ENCODE results near the gene FCAMR. TPM values are rescaled to one million over a fixed set of nuclear protein-coding genes. Genes with fewer than 3 reads are reported as not detected.
"Not testable (repeated sequence)": the region's sequence is repeated elsewhere in the genome, so short reads cannot be mapped to it uniquely, and the experiment has no call there.

Gene FCAMR
- polyA plus RNA-seq, 1 donor, result 5.3 TPM

DNA sequence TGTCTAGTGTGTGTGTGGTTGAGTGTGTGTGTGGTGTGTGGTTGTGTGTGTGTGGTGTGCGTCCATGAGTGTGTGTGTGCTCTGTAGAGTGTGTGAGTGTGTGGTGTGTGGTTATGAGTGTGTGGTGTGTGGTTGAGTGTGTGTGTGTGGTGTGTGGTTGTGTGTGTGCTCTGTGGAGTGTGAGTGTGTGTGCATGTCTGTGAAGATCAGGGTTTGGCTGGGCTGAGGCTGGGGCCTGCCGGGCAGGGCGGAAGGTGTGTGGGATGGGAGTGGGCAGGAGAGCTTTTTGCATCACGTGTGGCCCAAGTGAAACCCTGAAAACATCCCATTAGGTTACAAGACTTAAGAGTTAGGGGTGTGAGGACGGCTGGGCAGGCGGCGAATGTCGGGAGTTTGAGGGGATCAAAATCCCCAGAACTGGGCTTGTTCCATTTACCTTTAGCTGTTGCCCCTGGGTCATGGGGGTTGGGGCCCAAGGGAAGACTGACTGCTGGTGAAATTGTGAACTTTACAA, 45.6 kb downstream of the FCAMR start:
- no peaks in the 10 kb centered on the region for H3K36me3 ChIP-seq (ENCODE audit: control insufficient read depth, insufficient read depth, low read length)
- peak overlapping the region; percentile 50 for H3K27ac ChIP-seq (ENCODE audit: low read length)
- H3K4me1 ChIP-seq (ENCODE audit: control insufficient read depth, insufficient read depth, low read length), result peaks cover 39% of the 10 kb centered on the region
- H3K9me3 ChIP-seq (ENCODE audit: control insufficient read depth, low read depth, low read length), result no peaks in the 10 kb centered on the region
- no peaks in the 10 kb centered on the region for H3K27me3 ChIP-seq (ENCODE audit: control insufficient read depth, insufficient read depth, low read length)
- no peak overlapping the region for H3K4me3 ChIP-seq (ENCODE audit: low read length)
- DNase-seq, result no peak
- 80% methylated on average over 1 of the region's 8 CpGs for WGBS (ENCODE audit: insufficient coverage, low lambda C conversion rate)

DNA sequence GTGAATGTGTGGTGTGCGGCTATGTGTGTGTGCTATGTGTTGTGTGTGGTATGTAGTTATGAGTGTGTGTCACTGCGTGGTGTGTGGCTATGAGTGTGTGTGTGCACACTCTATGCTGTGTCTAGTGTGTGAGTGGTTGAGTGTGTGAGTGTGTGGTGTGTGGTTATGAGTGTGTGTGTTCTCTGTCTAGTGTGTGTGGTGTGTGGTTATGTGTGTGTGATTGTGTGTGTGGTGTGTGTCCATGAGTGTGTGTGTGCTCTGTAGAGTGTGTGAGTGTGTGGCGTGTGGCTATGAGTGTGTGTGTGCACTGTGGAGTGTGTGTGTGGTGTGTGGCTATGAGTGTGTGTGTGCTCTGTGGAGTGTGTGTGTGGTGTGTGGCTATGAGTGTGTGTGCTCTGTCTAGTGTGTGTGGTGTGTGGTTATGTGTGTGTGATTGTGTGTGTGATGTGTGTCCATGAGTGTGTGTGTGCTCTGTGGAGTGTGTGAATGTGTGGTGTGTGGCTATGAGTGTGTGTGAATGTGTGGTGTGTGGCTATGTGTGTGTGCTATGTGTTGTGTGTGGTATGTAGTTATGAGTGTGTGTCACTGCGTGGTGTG, 46.2 kb downstream of the FCAMR start:
- H3K4me3 ChIP-seq (ENCODE audit: low read length); DNase-seq; H3K9me3 ChIP-seq (ENCODE audit: control insufficient read depth, low read depth, low read length); H3K27ac ChIP-seq (ENCODE audit: low read length); H3K27me3 ChIP-seq (ENCODE audit: control insufficient read depth, insufficient read depth, low read length); H3K36me3 ChIP-seq (ENCODE audit: control insufficient read depth, insufficient read depth, low read length): not testable (repeated sequence)
- WGBS (ENCODE audit: insufficient coverage, low lambda C conversion rate), result 100% methylated on average over 1 of the region's 4 CpGs
- peaks cover 39% of the 10 kb centered on the region for H3K4me1 ChIP-seq (ENCODE audit: control insufficient read depth, insufficient read depth, low read length)

GRCh38 chr1:206923009-206923960, 47.0 kb downstream of the FCAMR start:
- H3K36me3 ChIP-seq (ENCODE audit: control insufficient read depth, insufficient read depth, low read length), result no peaks in the 10 kb centered on the region
- H3K9me3 ChIP-seq (ENCODE audit: control insufficient read depth, low read depth, low read length), result no peaks in the 10 kb centered on the region
- H3K27ac ChIP-seq (ENCODE audit: low read length), result no peak overlapping the region
- H3K27me3 ChIP-seq (ENCODE audit: control insufficient read depth, insufficient read depth, low read length), result no peaks in the 10 kb centered on the region
- peak in 1 of 2 donors; percentile 37 for DNase-seq
- H3K4me3 ChIP-seq (ENCODE audit: low read length), result no peak overlapping the region
- 93% methylated on average over 3 of the region's 12 CpGs for WGBS (ENCODE audit: insufficient coverage, low lambda C conversion rate)
- peaks cover 39% of the 10 kb centered on the region for H3K4me1 ChIP-seq (ENCODE audit: control insufficient read depth, insufficient read depth, low read length)

GRCh38 chr1:206922524-206922923, 47.7 kb downstream of the FCAMR start:
- Histone ChIP-seq H3K36me3 (ENCODE audit: control insufficient read depth, insufficient read depth, low read length) (no peaks in the 10 kb centered on the region), H3K27me3 (ENCODE audit: control insufficient read depth, insufficient read depth, low read length) (no peaks in the 10 kb centered on the region), H3K9me3 (ENCODE audit: control insufficient read depth, low read depth, low read length) (no peaks in the 10 kb centered on the region), H3K4me1 (ENCODE audit: control insufficient read depth, insufficient read depth, low read length) (peaks cover 32% of the 10 kb centered on the region), H3K4me3 (ENCODE audit: low read length) (no peak overlapping the region), H3K27ac (ENCODE audit: low read length) (peak overlapping the region; percentile 12)
- no peak for DNase-seq
- WGBS (ENCODE audit: insufficient coverage, low lambda C conversion rate), result no CpG with 5 or more reads among the region's 1 CpG

GRCh38 chr1:206921772-206922265, 48.4 kb downstream of the FCAMR start, which contains the start of gene FCMR:
TSS of gene FCMR (minus strand) at chr1:206921941. CDS start at chr1:206921854, 87 bp downstream.
- DNase-seq, result peak in 1 of 2 donors; percentile 69
- no peaks in the 10 kb centered on the region for H3K27me3 ChIP-seq (ENCODE audit: control insufficient read depth, insufficient read depth, low read length)
- H3K36me3 ChIP-seq (ENCODE audit: control insufficient read depth, insufficient read depth, low read length), result no peaks in the 10 kb centered on the region
- H3K9me3 ChIP-seq (ENCODE audit: control insufficient read depth, low read depth, low read length), result no peaks in the 10 kb centered on the region
- peak within 1 kb of the TSS; percentile 53 for H3K27ac ChIP-seq (ENCODE audit: low read length)
- peaks cover 28% of the 10 kb centered on the region for H3K4me1 ChIP-seq (ENCODE audit: control insufficient read depth, insufficient read depth, low read length)
- H3K4me3 ChIP-seq (ENCODE audit: low read length), result no peak within 1 kb of the TSS
- WGBS (ENCODE audit: insufficient coverage, low lambda C conversion rate), result 10% methylated on average over 2 of the region's 7 CpGs

DNA sequence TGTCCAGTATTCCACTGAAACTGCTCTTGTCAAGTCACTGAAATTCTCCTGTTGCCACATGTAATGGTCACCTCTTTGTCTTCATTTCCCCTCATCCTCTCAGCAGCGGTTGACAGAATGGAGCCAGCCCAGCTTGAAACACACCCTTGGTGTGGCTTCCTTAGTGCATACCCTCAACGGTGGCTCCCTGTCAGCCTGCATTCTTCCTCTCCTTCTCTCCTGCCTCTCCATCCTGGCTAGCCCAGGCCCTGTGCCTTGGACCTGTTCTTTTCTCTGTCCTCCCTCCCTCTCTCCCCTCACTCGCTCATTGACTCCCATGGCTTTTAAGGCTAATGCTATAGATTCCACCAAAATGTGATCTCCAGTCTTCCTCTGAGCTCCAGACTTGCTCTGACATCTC, 52.2 kb downstream of the FCAMR start:
- Histone ChIP-seq H3K36me3 (ENCODE audit: control insufficient read depth, insufficient read depth, low read length) (no peaks in the 10 kb centered on the region), H3K4me3 (ENCODE audit: low read length) (no peak overlapping the region), H3K9me3 (ENCODE audit: control insufficient read depth, low read depth, low read length) (no peaks in the 10 kb centered on the region), H3K4me1 (ENCODE audit: control insufficient read depth, insufficient read depth, low read length) (peaks cover 9% of the 10 kb centered on the region), H3K27ac (ENCODE audit: low read length) (no peak overlapping the region), H3K27me3 (ENCODE audit: control insufficient read depth, insufficient read depth, low read length) (no peaks in the 10 kb centered on the region)
- 80% methylated on average over 2 of the region's 3 CpGs for WGBS (ENCODE audit: insufficient coverage, low lambda C conversion rate)
- no peak for DNase-seq

- Histone ChIP-seq H3K9me3 (ENCODE audit: control insufficient read depth, low read depth, low read length) (no peaks in the 10 kb centered on the region), H3K36me3 (ENCODE audit: control insufficient read depth, insufficient read depth, low read length) (no peaks in the 10 kb centered on the region), H3K4me3 (ENCODE audit: low read length) (no peak overlapping the region), H3K27me3 (ENCODE audit: control insufficient read depth, insufficient read depth, low read length) (no peaks in the 10 kb centered on the region), H3K27ac (ENCODE audit: low read length) (no peak overlapping the region), H3K4me1 (ENCODE audit: control insufficient read depth, insufficient read depth, low read length) (peaks cover under 1% of the 10 kb centered on the region)
- WGBS (ENCODE audit: insufficient coverage, low lambda C conversion rate), result no CpG with 5 or more reads among the region's 8 CpGs
- no peak for DNase-seq
Measured at GRCh38 chr1:206916000-206916709, 54.1 kb downstream of the FCAMR start.

- 100% methylated on average over 2 of the region's 15 CpGs for WGBS (ENCODE audit: insufficient coverage, low lambda C conversion rate)
- Histone ChIP-seq H3K36me3 (ENCODE audit: control insufficient read depth, insufficient read depth, low read length) (no peaks in the 10 kb centered on the region), H3K27ac (ENCODE audit: low read length) (no peak overlapping the region), H3K4me3 (ENCODE audit: low read length) (no peak overlapping the region), H3K4me1 (ENCODE audit: control insufficient read depth, insufficient read depth, low read length) (peaks cover 1% of the 10 kb centered on the region), H3K9me3 (ENCODE audit: control insufficient read depth, low read depth, low read length) (no peaks in the 10 kb centered on the region), H3K27me3 (ENCODE audit: control insufficient read depth, insufficient read depth, low read length) (peaks cover 2% of the 10 kb centered on the region)
- no peak for DNase-seq
Measured at GRCh38 chr1:206915030-206915735, 55.1 kb downstream of the FCAMR start.

DNA sequence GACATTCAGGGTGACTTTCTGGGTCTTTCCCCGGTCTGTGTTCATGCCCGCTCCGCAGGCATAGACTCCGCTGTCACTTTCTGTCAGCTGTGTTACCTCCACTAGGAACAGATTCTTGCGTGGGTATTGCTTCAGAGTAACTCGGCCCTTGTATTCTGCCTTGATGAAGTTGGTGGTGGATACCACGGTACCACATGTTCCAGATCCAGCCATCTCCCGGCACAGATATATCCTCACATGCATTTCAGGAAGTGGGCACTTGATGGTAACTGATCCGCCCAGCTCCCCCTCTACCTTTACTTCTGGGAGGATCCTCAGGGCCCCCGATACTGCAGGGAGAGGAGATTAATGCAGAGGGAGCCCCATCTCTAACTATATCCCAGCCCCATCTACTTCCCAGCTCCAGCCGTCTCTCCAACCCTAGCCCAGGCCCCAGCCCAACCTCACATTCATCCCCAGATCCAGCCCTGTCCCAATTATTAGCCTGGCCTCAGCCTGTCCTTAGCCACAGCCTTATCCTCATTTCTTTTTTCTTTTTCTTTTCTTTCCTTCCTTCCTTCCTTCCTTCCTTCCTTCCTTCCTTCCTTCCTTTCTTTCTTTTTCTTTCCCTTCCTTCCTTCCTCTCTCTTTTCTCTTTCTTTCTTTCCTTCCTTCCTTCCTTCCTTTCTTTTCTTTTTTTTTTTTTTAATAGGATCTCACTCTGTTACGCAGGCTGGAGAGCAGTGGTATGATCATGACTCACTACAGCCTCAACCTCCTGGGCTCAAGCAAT, 56.3 kb downstream of the FCAMR start:
- Histone ChIP-seq H3K9me3 (ENCODE audit: control insufficient read depth, low read depth, low read length) (peaks cover 3% of the 10 kb centered on the region), H3K4me1 (ENCODE audit: control insufficient read depth, insufficient read depth, low read length) (peaks cover 7% of the 10 kb centered on the region), H3K27me3 (ENCODE audit: control insufficient read depth, insufficient read depth, low read length) (peaks cover 8% of the 10 kb centered on the region), H3K27ac (ENCODE audit: low read length) (no peak overlapping the region), H3K4me3 (ENCODE audit: low read length) (no peak overlapping the region), H3K36me3 (ENCODE audit: control insufficient read depth, insufficient read depth, low read length) (no peaks in the 10 kb centered on the region)
- no CpG with 5 or more reads among the region's 12 CpGs for WGBS (ENCODE audit: insufficient coverage, low lambda C conversion rate)
- no peak for DNase-seq

Data from large intestine (tissue), 3 donors.